SU-DHL-6 (cell line): ENCODE results near the gene BCL2L14.

Experiments used
- H2AFZ ChIP-seq: fragments of 200-600 bp; sonication (generic); 2 replicates; pipeline ENCODE4 v1.6.1; 2014; ENCODE audit warnings: low read depth, mild to moderate bottlenecking, moderate library complexity, mixed read lengths, antibody characterized with exemption, low read length; ENCODE audit not compliant: severe bottlenecking
- H3F3A ChIP-seq: fragments of 200-600 bp; shearing (Covaris generic); 2 replicates; pipeline ENCODE4 v1.6.0; 2016; ENCODE audit warnings: antibody characterized with exemption, mild to moderate bottlenecking; ENCODE audit not compliant: insufficient read depth
- H3K27ac ChIP-seq: fragments of 200-600 bp; sonication (generic); 2 replicates; pipeline ENCODE4 v1.5.1; 2016; ENCODE audit warnings: low read depth, mild to moderate bottlenecking, low read length, moderate library complexity, mixed read lengths
- H3K27me3 ChIP-seq: fragments of 200-600 bp; sonication (generic), shearing (Covaris generic); 2 replicates; pipeline ENCODE4 v1.6.0; 2014; ENCODE audit warnings: mild to moderate bottlenecking, low read length
- H3K36me3 ChIP-seq: fragments of 200-600 bp; sonication (generic); 2 replicates; pipeline ENCODE4 v1.6.1; 2014; ENCODE audit warnings: mild to moderate bottlenecking, low read length, mixed read lengths
- H3K4me2 ChIP-seq: fragments of 300-600, 200-600 bp; shearing (Covaris generic), sonication (generic); 2 replicates; pipeline ENCODE4 v1.6.0; 2014; ENCODE audit warnings: low read length, low read depth, mild to moderate bottlenecking; ENCODE audit not compliant: poor library complexity, severe bottlenecking
- H3K4me3 ChIP-seq: fragments of 200-600 bp; sonication (generic); 2 replicates; pipeline ENCODE4 v1.5.1; 2014; ENCODE audit warnings: antibody characterized with exemption, low read length, mild to moderate bottlenecking, mixed read lengths; ENCODE audit not compliant: insufficient read depth, poor library complexity, severe bottlenecking
- H3K79me2 ChIP-seq: fragments of 200-600 bp; sonication (generic); 2 replicates; pipeline ENCODE4 v1.6.1; 2014; ENCODE audit warnings: mild to moderate bottlenecking, low read length, moderate library complexity; ENCODE audit not compliant: insufficient read depth
- H3K9ac ChIP-seq: fragments of 200-600 bp; sonication (generic); 2 replicates; pipeline ENCODE4 v1.7.0; 2014; ENCODE audit warnings: mild to moderate bottlenecking, low read length
- H3K9me2 ChIP-seq: fragments of 200-600 bp; sonication (generic); replicated peaks from 2 replicates; pipeline ENCODE4 v1.6.1; 2014; ENCODE audit warnings: low read length; ENCODE audit not compliant: insufficient read depth
- H3K9me3 ChIP-seq: fragments of 200-600 bp; sonication (generic); 2 replicates; pipeline ENCODE4 v1.6.1; 2014; ENCODE audit warnings: low read length, mixed read lengths; ENCODE audit not compliant: insufficient read depth
- H4K20me1 ChIP-seq: fragments of 200-600 bp; sonication (generic); 2 replicates; pipeline ENCODE4 v1.6.1; 2014; ENCODE audit warnings: low read depth, mild to moderate bottlenecking, antibody characterized with exemption, low read length, moderate library complexity, mixed read lengths
- CTCF ChIP-seq: fragments of 200-600 bp; sonication (generic); IDR thresholded peaks from one replicate; pipeline ENCODE4 v1.5.1; 2017; ENCODE audit warnings: antibody characterized with exemption, mild to moderate bottlenecking, low read length, moderate library complexity; ENCODE audit not compliant: insufficient read depth, poor library complexity, severe bottlenecking
- EZH2phosphoT487 ChIP-seq: fragments of 200-600 bp; sonication (generic), shearing (Covaris generic); conservative IDR thresholded peaks from 2 replicates; pipeline ENCODE4 v1.6.1; 2018; ENCODE audit warnings: mild to moderate bottlenecking, antibody characterized with exemption, low read length, moderate library complexity, mixed read lengths

The BCL2L14 gene

GRCh38 chr12:12024911-12025682 lies 45.6 kb upstream of the BCL2L14 start:
- Histone ChIP-seq H3K36me3 (no peaks in the 10 kb centered on the region), H3F3A (no peaks in the 10 kb centered on the region), H3K9me3 (no peaks in the 10 kb centered on the region), H3K79me2 (no peaks in the 10 kb centered on the region), H3K4me2 (no peak overlapping the region), H3K27me3 (no peaks in the 10 kb centered on the region), H3K9me2 (no peaks in the 10 kb centered on the region), H3K9ac (no peak overlapping the region), H2AFZ (no peak overlapping the region), H3K27ac (no peak overlapping the region), H4K20me1 (no peaks in the 10 kb centered on the region), H3K4me3 (no peak overlapping the region)
- no peak for TF ChIP-seq EZH2phosphoT487
- TF ChIP-seq CTCF, result no peak

DNA sequence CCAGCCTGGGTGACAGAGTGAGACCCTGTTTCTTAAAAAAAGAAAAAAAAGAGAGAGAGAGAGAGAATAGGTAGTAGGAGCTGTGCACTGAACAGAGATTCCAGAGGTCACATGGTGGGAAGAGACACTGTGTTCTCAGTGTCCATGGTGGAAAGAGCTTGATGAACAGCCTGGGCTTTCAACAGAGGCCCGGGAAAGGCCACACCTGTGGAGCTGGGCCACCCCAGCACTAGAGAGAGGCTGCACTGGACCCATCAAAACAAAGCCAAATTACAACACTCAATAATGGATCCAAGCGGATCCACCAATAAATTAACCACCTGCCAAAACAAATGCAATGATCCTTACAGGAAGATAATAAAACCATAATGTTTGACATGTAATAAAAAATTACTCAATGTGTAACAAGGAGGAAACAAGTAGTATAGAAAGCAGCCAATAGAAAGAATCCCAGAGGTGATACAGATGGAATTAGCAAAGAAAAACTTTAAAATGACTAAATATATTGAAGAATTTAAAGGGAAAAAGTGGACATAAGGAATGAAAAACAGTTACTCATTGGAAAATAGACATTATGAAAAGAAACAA lies 44.8 kb upstream of the BCL2L14 start:
- H2AFZ ChIP-seq, result no peak overlapping the region
- TF ChIP-seq CTCF (no peak), EZH2phosphoT487 (no peak)
- no peaks in the 10 kb centered on the region for H3F3A ChIP-seq
- H3K36me3 ChIP-seq, result no peaks in the 10 kb centered on the region
- H3K9ac ChIP-seq, result no peak overlapping the region
- H3K9me3 ChIP-seq, result no peaks in the 10 kb centered on the region
- no peaks in the 10 kb centered on the region for H3K27me3 ChIP-seq
- H3K4me3 ChIP-seq, result no peak overlapping the region
- no peak overlapping the region for H3K4me2 ChIP-seq
- H4K20me1 ChIP-seq, result no peaks in the 10 kb centered on the region
- no peaks in the 10 kb centered on the region for H3K79me2 ChIP-seq
- H3K27ac ChIP-seq, result no peak overlapping the region
- no peaks in the 10 kb centered on the region for H3K9me2 ChIP-seq

- H3F3A ChIP-seq, result no peaks in the 10 kb centered on the region
- TF ChIP-seq EZH2phosphoT487, result no peak
- no peak for TF ChIP-seq CTCF
- H3K79me2 ChIP-seq, result no peaks in the 10 kb centered on the region
- no peaks in the 10 kb centered on the region for H4K20me1 ChIP-seq
- H3K36me3 ChIP-seq, result no peaks in the 10 kb centered on the region
- no peak overlapping the region for H2AFZ ChIP-seq
- H3K9me3 ChIP-seq, result no peaks in the 10 kb centered on the region
- no peaks in the 10 kb centered on the region for H3K27me3 ChIP-seq
- H3K4me3 ChIP-seq, result no peak overlapping the region
- no peak overlapping the region for H3K27ac ChIP-seq
- no peak overlapping the region for H3K4me2 ChIP-seq
- no peaks in the 10 kb centered on the region for H3K9me2 ChIP-seq
- H3K9ac ChIP-seq, result no peak overlapping the region
These were observed 41.9 kb upstream of the BCL2L14 start for GRCh38 chr12:12028668-12029402.
